Right renal cortex interstitium (tissue), 3 donors: Measurements from ENCODE around the gene C19orf25. TPM values are rescaled to one million over a fixed set of nuclear protein-coding genes. Genes with fewer than 3 reads are reported as not detected.
"Not testable (repeated sequence)": the region's sequence is repeated elsewhere in the genome, so short reads cannot be mapped to it uniquely, and the experiment has no call there.

ENCODE experiments used
- DNase-seq, 3 donors: peaks; one replicate each; pipeline ENCODE4 v3.0.0-alpha.2; 2013; ENCODE audit warnings: low read depth in 3 of 3, low spot score in 2 of 3
- polyA plus RNA-seq, 3 donors: library from polyadenylated mRNA; unstranded; fragments of 120-200 nt; gene quantifications; one replicate each; pipeline ENCODE4 v1.2.1, GENCODE V29; 2013; ENCODE audit not compliant: insufficient read length in 3 of 3

The C19orf25 gene
- polyA plus RNA-seq, 3 donors = 17.4 to 21.2 (median 18.5) TPM

- no peak for DNase-seq
Measured at GRCh38 chr19:1450735-1451731, 28.0 kb downstream of the C19orf25 start.

GRCh38 chr19:1449467-1450442, 29.3 kb downstream of the C19orf25 start, which contains the start of gene APC2:
TSS of gene APC2 (plus strand) at chr19:1450121. CDS start at chr19:1453002, 2,881 bp downstream.
- DNase-seq = no peak

DNA sequence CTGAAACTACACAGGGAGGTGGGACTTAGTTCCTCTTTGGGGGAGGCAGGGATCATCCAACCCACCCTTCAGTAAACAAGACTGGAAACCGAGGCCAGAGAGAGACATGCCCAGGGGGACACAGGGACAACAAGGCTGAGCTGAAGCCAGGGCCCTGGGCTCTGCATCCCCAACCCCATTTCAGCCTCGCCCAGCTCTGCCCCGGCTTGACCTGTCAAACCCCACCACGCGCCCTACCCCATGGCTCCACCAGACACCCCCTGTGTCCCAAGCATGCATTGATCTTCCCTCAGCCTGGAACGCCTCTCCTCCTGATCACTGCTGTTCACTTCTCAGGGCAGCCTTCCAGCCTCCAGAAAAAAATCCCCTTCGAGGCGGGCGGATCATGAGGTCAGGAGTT, 31.1 kb downstream of the C19orf25 start:
- no peak for DNase-seq

DNA sequence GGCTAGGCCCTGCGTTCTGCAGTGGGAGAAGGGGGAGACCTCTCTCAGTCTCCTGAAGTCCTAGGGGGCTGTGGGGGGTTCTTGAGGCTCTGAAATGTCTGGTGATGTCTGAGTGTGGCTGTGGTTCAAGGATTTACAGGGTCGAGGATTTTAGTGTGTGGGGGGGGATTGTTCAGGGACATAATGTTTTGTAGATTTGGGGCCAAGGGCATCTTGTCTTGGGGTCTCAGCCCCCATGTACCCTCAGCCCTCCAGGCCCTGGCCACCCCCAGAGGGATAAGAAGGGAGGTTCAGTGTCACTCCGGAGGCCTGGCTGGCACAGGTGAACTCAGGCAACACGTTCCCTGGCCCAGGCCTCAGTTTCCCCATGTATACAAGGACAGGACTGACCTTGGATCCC, 31.5 kb downstream of the C19orf25 start:
- no peak for DNase-seq

DNA sequence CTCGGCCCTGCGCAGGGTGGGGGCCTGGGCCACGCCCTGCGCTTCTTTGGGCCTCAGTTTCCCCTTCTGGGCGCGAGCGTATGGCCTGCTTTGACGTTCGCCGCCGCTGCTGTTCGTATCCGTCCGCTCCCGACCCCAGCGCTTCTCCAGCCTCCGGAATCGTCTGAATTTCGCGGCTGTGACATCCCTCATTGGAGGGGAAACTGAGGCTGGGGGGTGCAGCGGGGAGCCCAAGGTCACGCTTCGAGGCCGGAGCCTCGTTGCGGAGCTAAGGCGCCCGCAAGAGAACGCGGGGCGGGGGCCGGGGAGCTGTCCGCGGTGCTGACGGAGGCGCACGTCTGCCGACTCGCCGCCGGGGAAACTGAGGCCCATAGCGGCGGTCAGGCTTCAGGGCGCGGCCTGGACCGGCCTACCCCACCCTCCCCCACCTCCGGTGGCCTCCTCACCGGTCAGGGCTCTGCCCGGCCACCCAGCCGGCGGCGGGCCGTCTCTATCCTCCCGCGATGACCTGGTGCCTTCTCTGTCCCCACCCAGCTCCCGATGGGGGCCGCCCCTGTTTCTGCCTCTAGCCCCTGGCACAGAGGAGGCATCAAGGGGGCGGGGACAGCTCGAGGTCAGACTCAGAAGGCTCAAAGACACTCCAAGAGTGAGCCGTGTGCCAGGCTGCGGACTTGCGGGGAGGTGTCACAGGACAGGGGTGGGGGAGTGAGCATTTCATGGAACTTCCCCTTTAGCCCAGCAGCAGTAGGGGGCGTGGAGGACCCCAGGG, 32.1 kb downstream of the C19orf25 start:
- no peak for DNase-seq

- no peak for DNase-seq
Measured at GRCh38 chr19:1445932-1446712, 32.9 kb downstream of the C19orf25 start.

DNA sequence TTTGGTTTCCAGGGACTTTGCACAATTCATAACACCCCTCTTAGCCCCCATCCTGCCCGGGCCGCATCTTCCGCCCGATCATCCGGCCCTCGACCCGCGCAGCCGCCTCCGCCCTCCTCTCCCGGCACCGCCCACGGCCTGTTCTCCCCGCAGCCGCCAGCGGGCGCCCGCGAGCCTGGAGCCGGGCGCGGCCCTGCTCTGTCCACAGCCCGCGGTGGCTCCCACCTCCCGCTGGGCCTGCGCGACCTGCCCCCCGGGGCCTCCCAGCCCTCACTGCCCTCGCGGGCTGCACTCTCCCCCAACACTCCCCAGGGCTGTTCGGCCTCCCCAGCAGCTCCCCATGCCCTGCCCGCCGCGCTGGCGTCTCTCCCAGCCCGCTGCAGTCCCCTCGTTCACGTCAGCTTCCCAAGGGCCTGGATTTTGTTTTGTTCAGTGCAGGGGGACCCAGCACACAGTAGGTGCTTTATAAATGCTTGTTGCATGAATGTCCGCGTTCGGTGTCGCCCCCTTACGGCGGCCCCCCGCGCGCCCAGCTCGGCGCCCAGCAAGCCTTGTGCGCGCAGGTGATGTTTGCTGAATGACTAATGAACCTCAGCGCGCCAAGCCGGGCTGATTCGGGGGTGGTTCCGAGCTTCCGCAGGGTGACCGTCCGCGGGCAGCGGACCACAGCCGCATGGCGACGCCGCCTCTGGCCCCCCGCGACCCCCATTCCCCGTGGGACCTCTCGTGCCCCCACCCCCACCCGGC, 33.7 kb downstream of the C19orf25 start:
- DNase-seq = no peak

GRCh38 chr19:1441677-1442438, 37.2 kb downstream of the C19orf25 start:
- DNase-seq = no peak

- DNase-seq = no peak
Measured at GRCh38 chr19:1441022-1441426, 38.0 kb downstream of the C19orf25 start.

DNA sequence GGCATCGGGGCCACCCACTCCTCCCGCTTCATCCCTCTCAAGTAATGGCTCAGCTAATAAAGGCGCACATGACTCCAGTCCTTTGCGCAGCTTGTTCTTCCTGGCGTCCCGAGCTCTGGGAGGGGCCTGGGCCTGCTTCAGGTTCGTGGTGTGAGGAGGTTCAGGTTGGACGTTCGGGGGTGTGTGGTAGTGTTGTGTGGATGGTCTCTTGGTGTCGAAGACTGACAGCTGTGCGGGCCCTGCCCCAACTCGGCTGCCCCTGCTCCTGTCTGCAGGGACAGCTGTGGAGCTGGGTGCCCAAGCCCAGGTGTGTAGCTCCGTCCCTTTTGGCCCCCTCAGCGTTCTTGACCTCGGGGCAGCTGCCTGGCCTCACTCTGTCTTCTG, 38.6 kb downstream of the C19orf25 start:
- DNase-seq = no peak

- DNase-seq = not testable (repeated sequence)
Measured at GRCh38 chr19:1439525-1440417, 39.2 kb downstream of the C19orf25 start.

GRCh38 chr19:1438933-1439354, 40.1 kb downstream of the C19orf25 start:
- no peak for DNase-seq

DNA sequence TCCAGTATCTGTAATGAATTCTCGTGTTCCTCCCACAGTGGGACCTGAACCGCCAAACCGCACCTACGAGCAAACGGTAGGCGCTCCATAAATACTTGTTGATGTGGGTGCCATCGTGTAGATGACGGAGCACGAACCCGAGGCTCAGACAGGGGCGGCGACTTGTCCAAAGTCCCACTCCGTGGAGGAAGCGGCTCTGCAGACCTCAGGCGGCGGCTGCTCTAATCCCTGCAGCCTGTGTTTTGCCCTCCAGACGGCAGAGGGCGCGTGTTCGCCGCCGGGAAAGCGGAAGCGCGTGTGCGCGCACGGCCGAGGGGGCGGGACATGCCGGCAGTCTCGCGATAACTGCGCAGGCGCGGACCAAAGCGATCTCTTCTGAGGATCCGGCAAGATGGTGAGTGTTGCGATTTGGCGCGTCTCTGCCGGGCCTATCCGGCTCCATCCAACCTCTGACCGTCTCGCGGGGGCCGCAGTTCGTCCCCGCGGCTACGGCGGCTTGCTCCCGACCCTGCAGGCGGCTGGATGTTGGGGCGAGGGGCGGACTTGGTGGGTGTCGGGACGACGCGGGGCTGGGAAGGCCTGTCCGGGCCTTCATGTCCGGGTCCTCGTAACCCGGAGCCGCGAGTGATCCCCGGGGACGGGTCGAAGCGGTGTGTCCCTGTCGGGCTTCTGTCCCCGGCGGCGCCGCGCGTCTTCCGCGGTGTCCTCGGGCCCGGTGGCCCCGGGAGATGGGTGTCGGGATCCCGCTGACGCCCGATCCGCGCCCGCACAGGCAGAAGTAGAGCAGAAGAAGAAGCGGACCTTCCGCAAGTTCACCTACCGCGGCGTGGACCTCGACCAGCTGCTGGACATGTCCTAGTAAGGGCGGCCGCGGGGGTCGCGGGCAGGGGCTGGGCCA, 40.7 kb downstream of the C19orf25 start, which contains the start of gene RPS15:
Gene RPS15 (plus strand): TSS at position 362 of the 898 bp plus-strand sequence. CDS start 30 bp downstream, at position 392.
- peak; percentile 91 to 94 (median 93) for DNase-seq

- DNase-seq = no peak
Measured at GRCh38 chr19:1437609-1438008, 41.4 kb downstream of the C19orf25 start.

- DNase-seq = no peak
Measured at GRCh38 chr19:1435378-1435989, 43.5 kb downstream of the C19orf25 start.
